Measurements from ENCODE around the gene MEX3D. TPM values are rescaled to one million over a fixed set of nuclear protein-coding genes. Genes with fewer than 3 reads are reported as not detected.

Gene MEX3D
- total RNA-seq, 4 donors from 2014 or later, result 21.4 to 26.6 (median 23.0) TPM

DNA sequence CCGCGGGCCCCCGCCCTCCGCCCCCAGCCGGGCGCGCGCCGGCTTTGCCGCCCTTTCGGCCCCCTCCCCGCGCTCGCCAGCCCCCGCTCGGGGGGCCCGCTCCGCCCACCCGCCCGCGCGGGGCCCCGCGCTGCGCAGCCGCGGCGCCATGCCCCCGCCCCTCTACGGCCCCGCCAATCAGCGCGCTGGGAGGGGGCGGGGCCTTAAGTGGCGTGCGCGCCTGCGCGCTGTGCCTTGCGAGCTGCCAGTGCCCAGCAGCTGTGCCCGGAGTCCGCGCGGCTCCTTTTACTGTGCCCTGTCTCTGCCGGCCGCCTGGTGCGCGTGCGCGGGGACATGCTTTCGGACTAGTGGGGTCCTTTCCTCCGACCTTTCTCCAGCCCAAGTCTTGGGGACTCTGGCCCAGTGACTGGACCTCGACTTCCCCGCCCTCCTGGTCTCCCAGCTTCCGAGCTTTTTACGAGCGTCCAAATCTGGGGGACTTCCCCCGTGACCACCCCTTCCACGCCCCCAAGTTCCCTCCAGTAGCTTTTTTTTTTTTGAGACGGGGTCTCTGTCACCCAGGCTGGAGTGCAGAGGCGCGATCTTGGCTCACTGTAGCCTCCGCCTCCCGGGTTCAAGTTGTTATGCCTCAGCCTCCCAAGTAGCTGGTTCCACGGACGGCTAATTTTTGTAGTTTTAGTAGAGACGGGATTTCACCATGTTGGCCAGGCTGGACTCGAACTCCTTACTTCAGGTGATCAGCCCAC is 24.8 kb upstream of the MEX3D start, which contains the start of gene MBD3:
Gene MBD3 (minus strand): TSS at position 111 of the 746 bp plus-strand sequence. CDS start 234 bp downstream, outside the sequence.
- TF ChIP-seq POLR2A (IDR thresholded peaks at IDR 0.05), result peak in 2 of 4 donors; percentile 48 to 64
- TF ChIP-seq, protein P1, sequence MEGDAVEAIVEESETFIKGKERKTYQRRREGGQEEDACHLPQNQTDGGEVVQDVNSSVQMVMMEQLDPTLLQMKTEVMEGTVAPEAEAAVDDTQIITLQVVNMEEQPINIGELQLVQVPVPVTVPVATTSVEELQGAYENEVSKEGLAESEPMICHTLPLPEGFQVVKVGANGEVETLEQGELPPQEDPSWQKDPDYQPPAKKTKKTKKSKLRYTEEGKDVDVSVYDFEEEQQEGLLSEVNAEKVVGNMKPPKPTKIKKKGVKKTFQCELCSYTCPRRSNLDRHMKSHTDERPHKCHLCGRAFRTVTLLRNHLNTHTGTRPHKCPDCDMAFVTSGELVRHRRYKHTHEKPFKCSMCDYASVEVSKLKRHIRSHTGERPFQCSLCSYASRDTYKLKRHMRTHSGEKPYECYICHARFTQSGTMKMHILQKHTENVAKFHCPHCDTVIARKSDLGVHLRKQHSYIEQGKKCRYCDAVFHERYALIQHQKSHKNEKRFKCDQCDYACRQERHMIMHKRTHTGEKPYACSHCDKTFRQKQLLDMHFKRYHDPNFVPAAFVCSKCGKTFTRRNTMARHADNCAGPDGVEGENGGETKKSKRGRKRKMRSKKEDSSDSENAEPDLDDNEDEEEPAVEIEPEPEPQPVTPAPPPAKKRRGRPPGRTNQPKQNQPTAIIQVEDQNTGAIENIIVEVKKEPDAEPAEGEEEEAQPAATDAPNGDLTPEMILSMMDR (IDR thresholded peaks at IDR 0.05), result peak in 4 of 6 experiments; percentile 19 to 35 (median 26)
- WGBS, 2 donors, result 0 to 1% methylated on average over 17 to 18 of the region's 68 CpGs
- Histone ChIP-seq H3K4me3 (peak within 1 kb of the TSS; percentile 90 to 97 (median 92)), H3K4me1 (peaks cover 25 to 52% (median 29%) of the 10 kb centered on the region in 3 donors), H3K27ac (peak within 1 kb of the TSS; percentile 95 to 100 (median 98)), H3K9me3 (no peaks in the 10 kb centered on the region), H3K36me3 (peaks cover 7 to 32% (median 10%) of the 10 kb centered on the region in 3 donors), H3K27me3 (no peaks in the 10 kb centered on the region)
- peak; percentile 49 for DNase-seq
- intact Hi-C loops (cut with DNase I), result no loop called here

DNA sequence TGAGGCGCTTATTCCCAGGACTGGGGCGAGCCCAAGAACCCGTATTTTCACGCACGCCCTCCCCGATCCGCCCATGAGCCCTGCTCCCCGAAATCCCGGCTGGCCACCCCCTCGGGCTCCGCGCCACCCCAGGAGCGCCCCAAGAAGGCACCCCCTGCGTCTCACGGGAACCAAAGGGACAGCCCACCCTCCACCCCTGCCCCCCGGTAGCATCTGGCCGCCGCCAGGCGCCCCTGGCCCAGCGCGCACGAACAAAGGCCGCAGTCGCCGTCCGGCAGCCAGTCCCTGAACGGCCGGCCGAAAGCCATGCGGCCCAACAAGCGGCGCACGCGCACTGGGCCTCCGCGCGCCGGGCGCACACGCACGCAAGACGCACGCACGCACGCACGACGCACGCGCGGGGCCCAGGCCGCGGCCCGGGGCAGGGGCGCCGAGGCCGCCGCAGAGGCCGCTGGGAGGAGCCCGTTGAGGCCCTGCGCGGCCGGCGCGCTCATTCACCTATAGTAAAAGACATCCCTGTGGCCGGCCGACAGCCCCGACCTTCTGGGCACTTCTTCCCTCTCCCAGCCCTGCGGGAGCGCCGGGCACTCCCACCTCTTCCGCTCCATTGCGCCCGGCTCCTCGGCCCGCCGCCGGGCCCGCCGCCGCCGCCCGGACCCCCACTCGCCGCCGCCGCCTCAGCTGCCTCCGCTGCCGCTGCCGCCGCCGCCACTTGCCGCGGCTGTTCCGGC is 24.1 kb upstream of the MEX3D start:
- TF ChIP-seq, protein P1 (IDR thresholded peaks at IDR 0.05), result peak in 3 of 6 experiments; percentile 4 to 21 (median 9)
- peak in 1 of 4 donors; percentile 75 for TF ChIP-seq POLR2A (IDR thresholded peaks at IDR 0.05)
- no peak for DNase-seq
- Histone ChIP-seq H3K36me3 (peaks cover 0 to 25% (median 2%) of the 10 kb centered on the region in 3 donors), H3K4me1 (peaks cover 25 to 60% (median 29%) of the 10 kb centered on the region in 3 donors), H3K27ac (peak overlapping the region; percentile 95 to 100 (median 98)), H3K4me3 (peak overlapping the region; percentile 90 to 97 (median 92)), H3K27me3 (no peaks in the 10 kb centered on the region), H3K9me3 (no peaks in the 10 kb centered on the region)
- WGBS, 2 donors, result 0% methylated on average over 5 to 21 of the region's 94 CpGs
- intact Hi-C loops (cut with DNase I), result no loop called here

DNA sequence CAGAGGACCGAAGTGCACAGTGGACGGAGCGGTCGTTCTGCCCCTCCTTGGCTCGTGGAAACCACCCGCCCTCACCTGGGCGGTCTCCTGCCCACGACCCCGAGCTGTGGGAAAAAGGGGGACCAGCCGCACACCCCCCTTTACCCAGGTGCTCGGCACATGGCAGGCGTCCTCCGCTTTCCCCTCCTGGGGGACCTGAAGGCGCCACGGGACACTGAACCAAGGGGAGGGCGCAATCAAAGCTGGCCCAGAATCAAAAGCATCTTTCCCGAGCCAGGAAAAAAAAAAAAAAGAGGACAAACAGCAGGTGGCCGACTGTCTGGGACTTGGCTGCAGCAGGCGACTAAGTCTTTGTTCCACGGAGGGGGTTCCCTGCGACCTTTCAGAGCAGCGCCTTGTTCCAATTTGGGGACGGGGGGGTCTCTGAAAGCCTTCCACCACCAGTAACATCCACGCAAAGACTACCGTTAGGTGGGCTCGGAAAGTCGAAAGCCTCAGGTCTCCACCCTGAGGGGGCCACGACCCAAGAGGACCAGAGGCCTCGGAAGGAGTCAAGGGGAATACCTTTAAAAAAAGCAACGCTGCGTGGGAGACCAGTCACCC is 23.4 kb upstream of the MEX3D start:
- Histone ChIP-seq H3K36me3 (peaks cover 0 to 18% (median 0%) of the 10 kb centered on the region in 3 donors), H3K27ac (peak overlapping the region; percentile 95 to 100 (median 98)), H3K4me1 (peaks cover 25 to 66% (median 29%) of the 10 kb centered on the region in 3 donors), H3K9me3 (no peaks in the 10 kb centered on the region), H3K27me3 (no peaks in the 10 kb centered on the region), H3K4me3 (peak overlapping the region; percentile 90 to 97 (median 92))
- intact Hi-C loops (cut with DNase I), result no loop called here
- 1 to 4% methylated on average over 17 to 22 of the region's 31 CpGs for WGBS, 2 donors
- DNase-seq, result no peak
- no peak for TF ChIP-seq POLR2A (IDR thresholded peaks at IDR 0.05)
- TF ChIP-seq, protein P1 (IDR thresholded peaks at IDR 0.05), result no peak

GRCh38 chr19:1590641-1591397 is 22.7 kb upstream of the MEX3D start:
- DNase-seq, result no peak
- Histone ChIP-seq H3K4me1 (peaks cover 25 to 70% (median 29%) of the 10 kb centered on the region in 3 donors), H3K27me3 (no peaks in the 10 kb centered on the region), H3K4me3 (peak overlapping the region; percentile 90 to 97 (median 92)), H3K9me3 (no peaks in the 10 kb centered on the region), H3K36me3 (peaks cover 0 to 11% (median 0%) of the 10 kb centered on the region in 3 donors), H3K27ac (peak overlapping the region; percentile 52 to 99 (median 96))
- intact Hi-C loops (cut with DNase I), result no loop called here
- no peak for TF ChIP-seq POLR2A (IDR thresholded peaks at IDR 0.05)
- TF ChIP-seq, protein P1 (IDR thresholded peaks at IDR 0.05), result peak in 1 of 6 experiments; percentile 14
- 15 to 26% methylated on average over 7 to 9 of the region's 10 CpGs for WGBS, 2 donors

All from esophagus squamous epithelium (tissue), 5 donors.